ACC112 (cell line): ENCODE data around the gene NDE1.

Source experiments
- H2AFZ ChIP-seq: fragments of 200-600 bp; sonication (generic); one replicate; pipeline ENCODE4 v1.6.0; 2017; ENCODE audit warnings: antibody characterized with exemption, low read length; ENCODE audit not compliant: unreplicated experiment
- H3K27ac ChIP-seq: fragments of 200-600 bp; sonication (generic); 2 replicates; pipeline ENCODE4 v1.5.1; 2014; ENCODE audit warnings: low read depth, mild to moderate bottlenecking, antibody characterized with exemption, low read length, moderate library complexity
- H3K27me3 ChIP-seq: fragments of 200-600 bp; sonication (generic); 2 replicates; pipeline ENCODE4 v1.6.1; 2014; ENCODE audit warnings: mild to moderate bottlenecking, antibody characterized with exemption, low read length, moderate library complexity, mixed read lengths; ENCODE audit not compliant: insufficient read depth
- H3K36me3 ChIP-seq: fragments of 200-600 bp; sonication (generic); 2 replicates; pipeline ENCODE4 v1.6.1; 2016; ENCODE audit warnings: mild to moderate bottlenecking, antibody characterized with exemption, low read length, moderate library complexity, mixed read lengths; ENCODE audit not compliant: insufficient read depth
- H3K4me1 ChIP-seq: fragments of 200-600 bp; sonication (generic); one replicate; pipeline ENCODE4 v1.6.1; 2016; ENCODE audit warnings: low read length, mixed read lengths; ENCODE audit not compliant: insufficient read depth, unreplicated experiment, control insufficient read depth
- H3K4me3 ChIP-seq: fragments of 200-600 bp; sonication (generic); 2 replicates; pipeline ENCODE4 v1.5.1; 2014; ENCODE audit warnings: mild to moderate bottlenecking, low read depth, low read length
- H3K79me2 ChIP-seq: fragments of 200-600 bp; sonication (generic); one replicate; pipeline ENCODE4 v1.6.0; 2016; ENCODE audit warnings: low read length; ENCODE audit not compliant: control insufficient read depth, unreplicated experiment, insufficient read depth

NDE1 gene

DNA sequence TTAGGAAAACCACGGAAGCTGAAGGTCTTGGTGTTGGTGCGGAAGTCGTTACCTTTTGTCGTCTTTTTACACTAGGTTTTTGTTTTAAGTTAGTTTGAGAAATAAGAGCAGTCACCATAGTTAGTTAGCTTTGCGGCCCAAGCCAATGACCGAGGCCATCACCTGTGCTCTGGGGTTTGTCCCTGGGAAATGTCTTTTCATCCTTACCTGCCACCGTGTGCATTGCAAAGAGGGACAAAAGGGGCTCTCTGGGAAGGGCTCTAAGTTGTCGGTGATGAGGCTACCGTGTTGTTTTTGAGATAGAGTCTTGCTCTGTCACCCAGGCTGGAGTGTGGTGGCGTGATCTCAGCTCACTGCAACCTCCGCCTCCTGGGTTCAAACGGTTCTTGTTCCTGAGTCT is 49.8 kb downstream of the NDE1 start:
- Histone ChIP-seq H3K79me2 (no peaks in the 10 kb centered on the region), H3K27me3 (no peaks in the 10 kb centered on the region), H3K4me1 (peaks cover 13% of the 10 kb centered on the region), H2AFZ (no peak overlapping the region), H3K4me3 (no peak overlapping the region), H3K36me3 (peaks cover 15% of the 10 kb centered on the region), H3K27ac (no peak overlapping the region)

DNA sequence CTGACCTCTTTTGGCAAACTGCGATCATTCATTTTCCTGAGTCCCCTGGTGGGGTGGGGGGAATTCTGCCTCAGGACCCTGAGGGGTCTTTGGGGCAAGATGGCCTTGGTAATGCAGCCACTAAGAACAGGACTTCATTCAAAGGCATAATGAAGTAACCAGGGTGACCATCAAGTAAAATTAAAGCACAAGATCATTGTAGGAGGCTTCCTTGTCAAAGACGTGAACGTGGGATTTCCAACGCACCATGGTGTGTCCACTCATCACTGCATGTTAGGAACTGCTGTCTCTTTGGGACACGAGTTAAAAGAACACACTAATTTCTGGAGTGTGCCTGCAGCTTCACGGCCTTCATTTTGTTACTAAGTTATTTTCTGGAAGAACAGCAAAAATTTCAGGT is 51.3 kb downstream of the NDE1 start:
- Histone ChIP-seq H3K79me2 (no peaks in the 10 kb centered on the region), H3K4me3 (no peak overlapping the region), H3K36me3 (peaks cover 9% of the 10 kb centered on the region; the same call in 1 of the 2 replicates), H2AFZ (no peak overlapping the region), H3K4me1 (peaks cover 13% of the 10 kb centered on the region), H3K27ac (no peak overlapping the region), H3K27me3 (no peaks in the 10 kb centered on the region)

DNA sequence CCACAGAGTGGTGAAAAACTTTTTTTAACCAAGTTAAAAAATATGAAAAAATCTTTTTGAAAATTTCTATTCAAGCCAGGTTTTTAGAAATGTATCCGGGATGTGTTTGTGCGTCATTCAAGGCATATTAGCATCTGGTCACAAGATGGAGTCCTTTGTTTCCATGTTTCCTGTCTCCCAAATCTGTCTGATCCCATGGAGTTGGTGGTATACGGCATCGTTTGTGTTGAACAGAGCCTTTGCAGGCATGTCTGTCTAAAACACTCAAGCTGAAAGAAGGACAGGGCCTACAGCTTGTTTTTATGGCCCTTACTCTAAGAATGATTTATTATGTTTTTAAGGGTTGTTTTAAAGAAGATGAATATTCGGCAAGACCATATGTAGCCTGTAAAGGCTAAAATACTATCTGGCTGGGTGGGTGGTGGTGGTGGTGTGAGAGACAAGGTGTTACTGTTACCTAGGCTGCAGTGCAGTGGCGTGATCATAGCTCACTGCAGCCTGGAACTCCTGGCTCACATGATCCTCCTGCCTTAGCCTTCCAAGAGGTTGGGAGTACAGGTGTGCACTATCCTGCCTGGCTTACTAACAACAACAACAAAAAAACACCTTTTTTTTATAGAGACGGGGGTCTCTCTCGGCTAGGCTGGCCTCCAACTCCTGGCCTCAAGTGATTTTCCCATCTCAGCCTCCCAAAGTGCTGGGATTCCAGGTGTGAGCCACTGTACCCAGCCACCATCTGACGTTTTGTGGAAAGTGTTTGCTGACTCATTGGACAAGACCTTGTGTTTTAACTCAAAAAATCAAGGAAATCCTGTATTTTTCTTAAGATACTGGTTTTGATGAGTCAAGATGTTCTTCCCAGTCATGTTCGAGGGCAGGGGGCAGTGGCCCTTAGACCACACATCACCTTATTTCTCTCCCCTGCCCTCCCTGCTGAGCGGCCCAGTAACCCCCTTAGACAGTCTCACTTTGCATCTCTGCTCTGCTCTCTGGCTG is 52.2 kb downstream of the NDE1 start:
- Histone ChIP-seq H3K4me3 (no peak overlapping the region), H3K36me3 (no peaks in the 10 kb centered on the region; the same call in 1 of the 2 replicates), H3K27ac (peak overlapping the region; percentile 14; the same call in 1 of the 2 replicates), H3K4me1 (peaks cover 13% of the 10 kb centered on the region), H2AFZ (no peak overlapping the region), H3K27me3 (no peaks in the 10 kb centered on the region), H3K79me2 (no peaks in the 10 kb centered on the region)

DNA sequence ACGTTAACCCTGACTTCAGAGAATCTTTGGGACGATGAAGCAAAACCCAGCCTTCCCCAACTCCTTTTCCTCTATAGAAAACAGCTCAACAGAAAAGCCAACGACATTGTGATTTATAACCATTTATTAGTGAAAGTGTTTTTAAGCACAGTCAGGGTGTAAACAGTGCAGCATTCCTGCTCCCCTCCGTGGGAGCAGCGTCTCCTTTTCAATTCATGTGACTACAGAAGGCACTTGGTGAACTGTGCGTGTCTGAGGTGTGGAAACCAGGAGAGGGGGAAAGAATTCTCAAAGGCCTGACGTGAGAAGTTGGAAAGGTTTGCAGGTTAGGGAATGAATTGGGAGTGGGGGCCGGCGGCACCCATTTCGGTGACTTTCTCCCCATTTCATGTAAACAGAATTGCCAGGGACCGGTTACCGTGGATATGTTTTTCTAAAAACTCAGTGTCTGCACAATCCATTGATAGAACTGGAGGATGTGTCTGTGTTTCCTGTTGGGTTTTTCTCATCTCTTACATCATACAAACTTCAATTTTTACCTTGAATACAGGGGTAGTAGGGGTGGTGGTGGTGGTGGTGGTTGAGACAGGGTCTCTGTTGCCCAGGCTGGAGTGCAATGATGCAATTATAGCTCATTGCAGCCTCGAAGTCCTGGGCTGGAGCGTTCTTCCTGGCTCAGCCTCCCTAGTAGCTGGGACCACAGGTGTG is 53.1 kb downstream of the NDE1 start:
- Histone ChIP-seq H3K36me3 (no peaks in the 10 kb centered on the region; the same call in 1 of the 2 replicates), H3K79me2 (no peaks in the 10 kb centered on the region), H2AFZ (no peak overlapping the region), H3K27me3 (no peaks in the 10 kb centered on the region), H3K4me3 (no peak overlapping the region), H3K4me1 (peaks cover 13% of the 10 kb centered on the region), H3K27ac (peak overlapping the region; percentile 14; the same call in 1 of the 2 replicates)

DNA sequence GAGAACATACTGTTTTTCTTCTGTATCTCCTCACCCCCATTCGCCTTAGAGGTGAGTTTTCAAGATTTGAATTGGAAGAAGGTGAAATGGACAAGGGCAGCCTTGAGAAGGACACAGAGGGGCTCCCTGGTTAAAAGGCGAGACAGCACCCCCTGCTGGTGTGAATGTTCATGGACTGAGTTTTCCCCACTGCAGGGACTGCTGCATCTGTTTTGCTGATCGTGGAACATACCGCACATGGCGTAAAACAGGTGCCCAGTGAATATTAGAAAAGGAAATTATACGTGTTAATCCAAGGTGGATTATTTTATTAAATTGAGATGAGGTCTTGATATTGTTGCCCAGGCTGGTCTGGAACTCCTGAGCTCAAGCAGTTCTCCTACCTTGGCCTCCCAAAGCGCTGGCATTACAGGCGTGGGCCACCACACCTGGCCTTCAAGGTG is 54.5 kb downstream of the NDE1 start:
- no peak overlapping the region for H3K27ac ChIP-seq
- no peak overlapping the region for H2AFZ ChIP-seq
- H3K36me3 ChIP-seq = no peaks in the 10 kb centered on the region
- no peak overlapping the region for H3K4me3 ChIP-seq
- H3K4me1 ChIP-seq = peaks cover 13% of the 10 kb centered on the region
- no peaks in the 10 kb centered on the region for H3K27me3 ChIP-seq
- H3K79me2 ChIP-seq = no peaks in the 10 kb centered on the region

DNA sequence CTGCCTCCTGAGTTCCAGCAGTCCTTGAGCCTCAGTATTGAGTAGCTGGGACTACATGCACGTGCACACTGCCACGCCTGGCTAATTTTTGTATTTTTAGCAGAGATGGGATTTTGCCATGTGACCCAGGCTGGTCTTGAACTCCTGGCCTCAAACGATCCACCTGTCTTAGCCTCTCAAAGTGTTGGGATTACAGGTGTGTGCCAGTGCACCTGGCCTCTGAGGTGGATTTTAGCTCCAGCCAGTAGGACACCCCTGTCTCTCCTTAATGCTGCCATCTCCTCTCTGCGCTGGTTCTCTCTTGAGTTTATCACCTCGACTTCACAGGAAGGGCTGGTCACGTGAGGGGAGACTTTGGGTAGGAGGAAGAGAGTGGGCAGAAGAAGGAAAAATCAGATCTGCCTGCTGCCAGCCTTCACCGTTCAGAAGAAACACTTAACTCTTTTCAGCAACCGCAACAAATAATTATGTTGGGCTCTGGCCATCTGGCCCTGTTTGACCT is 55.1 kb downstream of the NDE1 start:
- Histone ChIP-seq H2AFZ (no peak overlapping the region), H3K27ac (no peak overlapping the region), H3K27me3 (no peaks in the 10 kb centered on the region), H3K4me3 (no peak overlapping the region), H3K79me2 (no peaks in the 10 kb centered on the region), H3K4me1 (peaks cover 13% of the 10 kb centered on the region), H3K36me3 (no peaks in the 10 kb centered on the region)

DNA sequence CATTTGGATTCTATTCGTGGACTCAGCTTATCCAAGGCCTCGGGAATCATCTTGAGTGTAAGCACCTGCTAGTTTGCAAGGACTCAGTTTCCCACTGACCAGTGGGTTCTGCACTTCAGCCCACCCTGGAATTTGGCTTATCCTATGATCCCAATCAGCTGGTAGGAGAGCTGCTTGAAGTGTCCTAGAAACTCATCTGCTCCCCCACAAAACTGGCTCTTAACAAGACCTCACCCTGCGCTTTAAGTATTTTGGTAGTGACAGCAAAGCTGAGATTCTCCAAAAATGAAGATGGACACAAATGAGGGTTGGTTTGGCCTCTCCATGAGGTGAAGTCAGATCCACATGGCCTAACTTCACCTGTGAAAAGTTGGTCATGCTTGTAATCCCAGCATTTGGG is 57.3 kb downstream of the NDE1 start:
- H2AFZ ChIP-seq = no peak overlapping the region
- H3K79me2 ChIP-seq = no peaks in the 10 kb centered on the region
- H3K27ac ChIP-seq = no peak overlapping the region
- H3K4me3 ChIP-seq = no peak overlapping the region
- peaks cover 8% of the 10 kb centered on the region for H3K4me1 ChIP-seq
- H3K27me3 ChIP-seq = no peaks in the 10 kb centered on the region
- no peaks in the 10 kb centered on the region for H3K36me3 ChIP-seq

DNA sequence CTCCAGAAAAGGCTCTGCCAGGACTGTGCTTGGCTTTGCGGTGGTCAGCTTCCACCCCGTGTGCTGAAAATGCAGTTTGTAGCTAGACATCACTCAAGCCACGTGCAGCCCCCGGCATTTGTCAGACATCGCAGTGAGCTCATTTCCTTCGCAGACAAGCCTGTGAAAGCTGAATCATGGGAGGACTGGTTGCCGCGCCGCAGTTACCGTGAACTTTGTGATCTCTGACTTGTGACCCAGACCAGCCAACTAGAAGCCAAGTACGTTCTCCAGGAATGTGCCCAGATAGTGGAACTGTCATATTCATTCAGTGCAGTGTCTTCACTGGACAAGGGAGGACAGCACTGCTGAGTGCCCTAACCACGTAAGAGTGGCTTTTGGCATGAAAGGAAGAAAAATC is 58.1 kb downstream of the NDE1 start:
- H3K4me3 ChIP-seq = no peak overlapping the region
- peaks cover under 1% of the 10 kb centered on the region for H3K4me1 ChIP-seq
- no peaks in the 10 kb centered on the region for H3K27me3 ChIP-seq
- H3K27ac ChIP-seq = no peak overlapping the region
- no peak overlapping the region for H2AFZ ChIP-seq
- H3K79me2 ChIP-seq = no peaks in the 10 kb centered on the region
- H3K36me3 ChIP-seq = no peaks in the 10 kb centered on the region

DNA sequence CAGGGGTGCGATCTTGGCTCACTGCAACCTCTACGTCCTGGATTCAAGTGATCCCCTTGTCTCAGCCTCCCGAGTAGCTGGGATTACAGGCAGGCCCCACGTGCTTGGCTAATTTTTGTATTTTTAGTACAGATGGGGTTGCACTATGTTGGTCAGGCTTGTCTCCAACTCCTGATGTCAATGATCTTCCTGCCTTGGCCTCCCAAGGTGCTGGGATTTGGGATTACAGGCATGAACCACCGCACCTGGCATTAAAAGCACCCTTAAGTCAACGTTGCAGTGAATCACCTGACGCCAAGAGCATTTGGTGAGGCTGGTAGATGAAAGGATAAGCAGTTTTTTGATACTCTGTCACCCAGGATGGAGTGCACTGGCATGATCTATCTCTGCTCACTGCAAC is 59.0 kb downstream of the NDE1 start:
- H3K27me3 ChIP-seq = no peaks in the 10 kb centered on the region
- no peak overlapping the region for H3K4me3 ChIP-seq
- H2AFZ ChIP-seq = no peak overlapping the region
- H3K36me3 ChIP-seq = no peaks in the 10 kb centered on the region
- no peaks in the 10 kb centered on the region for H3K79me2 ChIP-seq
- no peaks in the 10 kb centered on the region for H3K4me1 ChIP-seq
- H3K27ac ChIP-seq = no peak overlapping the region

DNA sequence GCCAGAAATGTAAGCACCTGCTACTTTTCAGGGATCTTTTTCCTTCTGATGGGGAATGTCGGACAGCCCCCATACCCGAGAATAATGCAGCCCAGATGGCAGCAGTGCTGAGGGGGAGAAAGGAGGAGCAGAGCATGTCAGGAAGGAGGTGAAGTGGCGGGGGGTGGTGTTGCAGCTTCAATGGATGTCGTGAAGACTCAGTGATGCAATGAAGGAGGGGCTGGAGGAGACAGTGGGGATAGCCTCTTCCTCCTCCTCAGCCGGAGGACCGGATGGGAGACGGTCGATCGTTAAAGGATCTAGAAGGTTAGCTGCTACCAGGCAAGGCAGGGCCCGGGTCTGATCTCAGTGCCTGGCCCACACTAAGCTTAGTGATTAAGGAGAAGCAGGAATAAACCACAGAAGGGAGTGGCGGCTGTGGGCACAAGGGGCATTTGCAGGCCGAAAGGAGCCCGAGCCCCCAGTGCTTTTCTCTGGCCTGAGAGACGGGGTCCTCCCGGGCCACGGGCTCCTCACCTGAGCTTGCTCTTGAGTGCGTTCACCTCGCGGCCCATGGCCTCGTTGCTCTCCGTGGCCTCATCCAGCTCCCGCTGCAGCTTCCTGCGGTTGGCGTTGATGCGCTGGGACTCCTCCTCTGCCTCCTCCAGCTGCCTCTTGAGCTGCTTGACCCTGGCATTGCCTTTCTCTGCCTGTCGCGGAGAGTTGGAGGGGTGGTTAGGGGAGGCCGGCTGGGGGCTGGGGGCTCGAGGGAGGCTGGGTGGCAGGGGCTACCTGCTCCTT is 64.5 kb downstream of the NDE1 start:
- no peaks in the 10 kb centered on the region for H3K27me3 ChIP-seq
- H3K27ac ChIP-seq = no peak overlapping the region
- H3K4me3 ChIP-seq = no peak overlapping the region
- H3K4me1 ChIP-seq = no peaks in the 10 kb centered on the region
- no peaks in the 10 kb centered on the region for H3K79me2 ChIP-seq
- H2AFZ ChIP-seq = no peak overlapping the region
- H3K36me3 ChIP-seq = no peaks in the 10 kb centered on the region
